GM12872 (cell line): Measurements from ENCODE around the gene KCNB1.

Experiments used
- CTCF ChIP-seq: IDR thresholded peaks from 3 replicates; pipeline ENCODE4 v1.5.1; 2011; ENCODE audit warnings: low read depth, mild to moderate bottlenecking, low read length, moderate library complexity; ENCODE audit not compliant: insufficient read depth

Gene KCNB1

GRCh38 chr20:49519212-49519712, 36.8 kb upstream of the KCNB1 start:
- TF ChIP-seq CTCF, result no peak

- no peak for TF ChIP-seq CTCF
These were observed 36.1 kb upstream of the KCNB1 start for GRCh38 chr20:49518576-49518975.

- TF ChIP-seq CTCF, result no peak
These were observed 35.3 kb upstream of the KCNB1 start for GRCh38 chr20:49517805-49518100.

GRCh38 chr20:49516916-49517804, 34.7 kb upstream of the KCNB1 start:
- TF ChIP-seq CTCF, result no peak

- no peak for TF ChIP-seq CTCF
These were observed 33.1 kb upstream of the KCNB1 start for GRCh38 chr20:49515586-49515985.

- no peak for TF ChIP-seq CTCF
These were observed 31.0 kb upstream of the KCNB1 start for GRCh38 chr20:49513517-49513916.

GRCh38 chr20:49513009-49513408, 30.5 kb upstream of the KCNB1 start:
- TF ChIP-seq CTCF, result no peak
